ENCODE data around the gene AUTS2. TPM values are rescaled to one million over a fixed set of nuclear protein-coding genes. Genes with fewer than 3 reads are reported as not detected.

The AUTS2 gene
- total and polyA plus RNA-seq, 4 donors, result 4.9 to 24.4 (median 7.0) TPM

DNA sequence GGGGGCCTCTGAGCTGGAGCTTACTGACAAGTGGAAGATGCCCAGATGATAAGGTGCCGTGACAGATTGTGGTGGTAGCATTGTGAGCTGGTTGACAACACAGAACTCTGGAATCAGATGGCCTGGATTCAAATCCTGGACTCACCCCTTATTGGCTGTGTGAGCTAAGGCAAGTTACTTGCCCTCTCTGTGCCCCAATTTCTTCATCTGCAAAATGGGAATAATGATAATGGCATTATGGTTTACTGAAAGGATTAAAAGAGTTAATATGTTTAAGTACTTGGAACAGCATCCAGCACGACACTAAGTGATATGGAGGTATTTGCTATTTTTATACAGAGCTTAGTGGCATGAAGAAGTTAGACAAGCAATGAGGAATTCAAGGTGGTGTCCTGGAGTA lies 1067.7 kb downstream of the AUTS2 start:
- WGBS, result 95% methylated on average over 2 of the region's 2 CpGs
- Histone ChIP-seq H3K36me3 (ENCODE audit: control insufficient read depth in 4 of 4, insufficient read depth in 3 of 4, low read depth in 1 of 4, low read length in 3 of 4) (no peaks in the 10 kb centered on the region), H3K9me3 (ENCODE audit: control insufficient read depth in 4 of 4, low read length in 3 of 4) (no peaks in the 10 kb centered on the region), H3K9ac (ENCODE audit: low read depth in 1 of 2, low read length in 2 of 2) (no peak overlapping the region), H3K4me1 (ENCODE audit: control insufficient read depth in 4 of 4, insufficient read depth in 4 of 4, low read length in 3 of 4) (peaks cover 0 to 17% (median 1%) of the 10 kb centered on the region in 4 donors), H3K4me3 (ENCODE audit: low read depth in 1 of 3, low read length in 3 of 3) (no peak overlapping the region), H3K27me3 (ENCODE audit: control insufficient read depth in 4 of 4, insufficient read depth in 4 of 4, low read length in 3 of 4) (no peaks in the 10 kb centered on the region), H3K27ac (ENCODE audit: low read depth in 1 of 2, low read length in 2 of 2) (no peak overlapping the region)
- TF ChIP-seq TAF1 (conservative IDR thresholded peaks at IDR 0.05) (no peak), HNF4A (conservative IDR thresholded peaks at IDR 0.05) (no peak), FOXA1 (IDR thresholded peaks at IDR 0.05) (no peak), EGR1 (IDR thresholded peaks at IDR 0.05; ENCODE audit: low read depth in 2 of 2) (no peak), HNF4G (IDR thresholded peaks at IDR 0.05) (no peak), YY1 (IDR thresholded peaks at IDR 0.05) (no peak), SP1 (IDR thresholded peaks at IDR 0.05) (no peak), RAD21 (IDR thresholded peaks at IDR 0.05) (no peak)
- TF ChIP-seq, protein P1, sequence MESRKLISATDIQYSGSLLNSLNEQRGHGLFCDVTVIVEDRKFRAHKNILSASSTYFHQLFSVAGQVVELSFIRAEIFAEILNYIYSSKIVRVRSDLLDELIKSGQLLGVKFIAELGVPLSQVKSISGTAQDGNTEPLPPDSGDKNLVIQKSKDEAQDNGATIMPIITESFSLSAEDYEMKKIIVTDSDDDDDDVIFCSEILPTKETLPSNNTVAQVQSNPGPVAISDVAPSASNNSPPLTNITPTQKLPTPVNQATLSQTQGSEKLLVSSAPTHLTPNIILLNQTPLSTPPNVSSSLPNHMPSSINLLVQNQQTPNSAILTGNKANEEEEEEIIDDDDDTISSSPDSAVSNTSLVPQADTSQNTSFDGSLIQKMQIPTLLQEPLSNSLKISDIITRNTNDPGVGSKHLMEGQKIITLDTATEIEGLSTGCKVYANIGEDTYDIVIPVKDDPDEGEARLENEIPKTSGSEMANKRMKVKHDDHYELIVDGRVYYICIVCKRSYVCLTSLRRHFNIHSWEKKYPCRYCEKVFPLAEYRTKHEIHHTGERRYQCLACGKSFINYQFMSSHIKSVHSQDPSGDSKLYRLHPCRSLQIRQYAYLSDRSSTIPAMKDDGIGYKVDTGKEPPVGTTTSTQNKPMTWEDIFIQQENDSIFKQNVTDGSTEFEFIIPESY (IDR thresholded peaks at IDR 0.05), result no peak
- TF ChIP-seq, protein P2, sequence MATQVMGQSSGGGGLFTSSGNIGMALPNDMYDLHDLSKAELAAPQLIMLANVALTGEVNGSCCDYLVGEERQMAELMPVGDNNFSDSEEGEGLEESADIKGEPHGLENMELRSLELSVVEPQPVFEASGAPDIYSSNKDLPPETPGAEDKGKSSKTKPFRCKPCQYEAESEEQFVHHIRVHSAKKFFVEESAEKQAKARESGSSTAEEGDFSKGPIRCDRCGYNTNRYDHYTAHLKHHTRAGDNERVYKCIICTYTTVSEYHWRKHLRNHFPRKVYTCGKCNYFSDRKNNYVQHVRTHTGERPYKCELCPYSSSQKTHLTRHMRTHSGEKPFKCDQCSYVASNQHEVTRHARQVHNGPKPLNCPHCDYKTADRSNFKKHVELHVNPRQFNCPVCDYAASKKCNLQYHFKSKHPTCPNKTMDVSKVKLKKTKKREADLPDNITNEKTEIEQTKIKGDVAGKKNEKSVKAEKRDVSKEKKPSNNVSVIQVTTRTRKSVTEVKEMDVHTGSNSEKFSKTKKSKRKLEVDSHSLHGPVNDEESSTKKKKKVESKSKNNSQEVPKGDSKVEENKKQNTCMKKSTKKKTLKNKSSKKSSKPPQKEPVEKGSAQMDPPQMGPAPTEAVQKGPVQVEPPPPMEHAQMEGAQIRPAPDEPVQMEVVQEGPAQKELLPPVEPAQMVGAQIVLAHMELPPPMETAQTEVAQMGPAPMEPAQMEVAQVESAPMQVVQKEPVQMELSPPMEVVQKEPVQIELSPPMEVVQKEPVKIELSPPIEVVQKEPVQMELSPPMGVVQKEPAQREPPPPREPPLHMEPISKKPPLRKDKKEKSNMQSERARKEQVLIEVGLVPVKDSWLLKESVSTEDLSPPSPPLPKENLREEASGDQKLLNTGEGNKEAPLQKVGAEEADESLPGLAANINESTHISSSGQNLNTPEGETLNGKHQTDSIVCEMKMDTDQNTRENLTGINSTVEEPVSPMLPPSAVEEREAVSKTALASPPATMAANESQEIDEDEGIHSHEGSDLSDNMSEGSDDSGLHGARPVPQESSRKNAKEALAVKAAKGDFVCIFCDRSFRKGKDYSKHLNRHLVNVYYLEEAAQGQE (IDR thresholded peaks at IDR 0.05), result no peak
- TF ChIP-seq, protein P3, sequence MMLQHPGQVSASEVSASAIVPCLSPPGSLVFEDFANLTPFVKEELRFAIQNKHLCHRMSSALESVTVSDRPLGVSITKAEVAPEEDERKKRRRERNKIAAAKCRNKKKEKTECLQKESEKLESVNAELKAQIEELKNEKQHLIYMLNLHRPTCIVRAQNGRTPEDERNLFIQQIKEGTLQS (IDR thresholded peaks at IDR 0.05), result no peak
- no peak for DNase-seq (ENCODE audit: low spot score)

DNA sequence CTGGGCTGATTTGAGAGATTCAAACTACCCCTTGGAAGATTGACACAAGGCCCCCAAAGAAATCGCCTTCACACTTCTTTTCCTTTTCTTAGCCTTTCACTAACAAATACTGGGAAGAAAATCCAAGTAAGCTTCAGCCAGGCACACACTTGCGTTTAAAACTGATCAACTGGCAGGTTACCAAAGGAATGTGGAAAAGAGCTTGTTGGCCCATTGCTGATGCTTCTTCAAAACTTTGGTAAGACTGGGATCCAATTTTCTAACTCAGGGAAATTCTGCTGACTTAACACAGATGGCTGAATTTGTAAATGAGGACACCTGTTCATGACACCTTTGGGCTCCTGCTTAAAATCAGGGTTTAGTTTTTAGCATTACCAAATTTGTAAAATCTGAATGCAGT lies 1069.1 kb downstream of the AUTS2 start:
- H3K27ac ChIP-seq (ENCODE audit: low read depth in 1 of 2, low read length in 2 of 2), result no peak overlapping the region
- H3K9ac ChIP-seq (ENCODE audit: low read depth in 1 of 2, low read length in 2 of 2), result no peak overlapping the region
- no peaks in the 10 kb centered on the region for H3K27me3 ChIP-seq (ENCODE audit: control insufficient read depth in 4 of 4, insufficient read depth in 4 of 4, low read length in 3 of 4)
- DNase-seq (ENCODE audit: low spot score), result no peak
- 73% methylated on average over 2 of the region's 2 CpGs for WGBS
- no peaks in the 10 kb centered on the region for H3K9me3 ChIP-seq (ENCODE audit: control insufficient read depth in 4 of 4, low read length in 3 of 4)
- peaks cover 0 to 17% (median 1%) of the 10 kb centered on the region in 4 donors for H3K4me1 ChIP-seq (ENCODE audit: control insufficient read depth in 4 of 4, insufficient read depth in 4 of 4, low read length in 3 of 4)
- TF ChIP-seq HNF4A (conservative IDR thresholded peaks at IDR 0.05) (no peak), JUND (IDR thresholded peaks at IDR 0.05) (no peak), YY1 (IDR thresholded peaks at IDR 0.05) (no peak), GABPA (IDR thresholded peaks at IDR 0.05 in 1 of 2, conservative IDR thresholded peaks at IDR 0.05 in 1 of 2) (no peak), TAF1 (conservative IDR thresholded peaks at IDR 0.05) (no peak), NR2F2 (IDR thresholded peaks at IDR 0.05) (no peak), FOXA1 (IDR thresholded peaks at IDR 0.05) (no peak), SP1 (IDR thresholded peaks at IDR 0.05) (no peak)
- TF ChIP-seq, protein P1 (IDR thresholded peaks at IDR 0.05), result no peak
- TF ChIP-seq, protein P2 (IDR thresholded peaks at IDR 0.05), result no peak
- H3K36me3 ChIP-seq (ENCODE audit: control insufficient read depth in 4 of 4, insufficient read depth in 3 of 4, low read depth in 1 of 4, low read length in 3 of 4), result no peaks in the 10 kb centered on the region
- no peak overlapping the region for H3K4me3 ChIP-seq (ENCODE audit: low read depth in 1 of 3, low read length in 3 of 3)
